GM23248 (cell line): ENCODE data around the gene PLIN5. TPM values are rescaled to one million over a fixed set of nuclear protein-coding genes. Genes with fewer than 3 reads are reported as not detected.

Source experiments
- DNase-seq: peaks from one replicate; pipeline ENCODE4 v3.0.0-alpha.2; 2015
- H2AFZ ChIP-seq: fragments of 200-600 bp; sonication (generic); 2 replicates; pipeline ENCODE4 v1.6.1; 2016; ENCODE audit warnings: antibody characterized with exemption
- H3F3A ChIP-seq: fragments of 200-600 bp; sonication (generic); 2 replicates; pipeline ENCODE4 v1.6.1; 2016; ENCODE audit warnings: mild to moderate bottlenecking, antibody characterized with exemption, mixed run types; ENCODE audit not compliant: insufficient read depth
- H3K27ac ChIP-seq: fragments of 200-600 bp; sonication (generic); 2 replicates; pipeline ENCODE4 v1.5.1; 2016; ENCODE audit warnings: mild to moderate bottlenecking
- H3K27me3 ChIP-seq: fragments of 200-600 bp; sonication (generic); replicated peaks from 2 replicates; pipeline ENCODE4 v1.6.1; 2016; ENCODE audit warnings: mild to moderate bottlenecking; ENCODE audit not compliant: insufficient read depth
- H3K36me3 ChIP-seq: fragments of 200-600 bp; sonication (generic); 2 replicates; pipeline ENCODE4 v1.6.1; 2016; ENCODE audit warnings: low read depth, mild to moderate bottlenecking
- H3K4me1 ChIP-seq: fragments of 200-600 bp; sonication (generic); 2 replicates; pipeline ENCODE4 v1.6.1; 2016; ENCODE audit warnings: mild to moderate bottlenecking; ENCODE audit not compliant: insufficient read depth
- H3K4me2 ChIP-seq: fragments of 200-600 bp; sonication (generic); one replicate; pipeline ENCODE4 v1.6.1; 2016; ENCODE audit warnings: mild to moderate bottlenecking; ENCODE audit not compliant: unreplicated experiment
- H3K4me3 ChIP-seq: fragments of 200-600 bp; sonication (generic); 2 replicates; pipeline ENCODE4 v1.5.1; 2016; ENCODE audit warnings: mild to moderate bottlenecking
- H3K79me2 ChIP-seq: fragments of 200-600 bp; sonication (generic); 2 replicates; pipeline ENCODE4 v1.6.1; 2016; ENCODE audit warnings: mild to moderate bottlenecking; ENCODE audit not compliant: insufficient read depth
- H3K9ac ChIP-seq: fragments of 200-600 bp; sonication (generic); 2 replicates; pipeline ENCODE4 v1.6.1; 2016; ENCODE audit warnings: mild to moderate bottlenecking
- H3K9me2 ChIP-seq: fragments of 200-600 bp; sonication (generic); 2 replicates; pipeline ENCODE4 v1.6.1; 2016; ENCODE audit warnings: mixed run types, mild to moderate bottlenecking, moderate library complexity; ENCODE audit not compliant: insufficient read depth
- H3K9me3 ChIP-seq: fragments of 200-600 bp; sonication (generic); one replicate; pipeline ENCODE4 v1.6.1; 2017; ENCODE audit warnings: low read depth
- H4K20me1 ChIP-seq: fragments of 200-600 bp; sonication (generic); 2 replicates; pipeline ENCODE4 v1.6.0; 2016; ENCODE audit not compliant: insufficient read depth
- EZH2 ChIP-seq: fragments of 200-600 bp; sonication (generic); IDR thresholded peaks from 2 replicates; pipeline ENCODE4 v1.6.1; 2018; ENCODE audit warnings: antibody characterized with exemption, mild to moderate bottlenecking; ENCODE audit not compliant: insufficient read depth, poor library complexity, severe bottlenecking
- EZH2phosphoT487 ChIP-seq: fragments of 200-600 bp; sonication (generic); IDR thresholded peaks from 2 replicates; pipeline ENCODE4 v1.6.1; 2018; ENCODE audit warnings: antibody characterized with exemption, moderate library complexity, mild to moderate bottlenecking, low read depth; ENCODE audit not compliant: insufficient read depth
- WGBS, 2 experiments: methylation state at CpG; one replicate each; pipeline ENCODE4 v1.1.6; 2015 to 2017; ENCODE audit warnings: low lambda C conversion rate in 2 of 2, low coverage in 1 of 2; ENCODE audit errors: missing lambda C conversion rate in 2 of 2; 5-methylcytosine and 5-hydroxymethylcytosine counted together
- in situ Hi-C: fragments of 300-500 bp; cut with MboI; formaldehyde crosslinking; loops from 2 replicates; pipeline ENCODE4 v1.15.0; 2020
- polyA plus RNA-seq: library from polyadenylated mRNA; unstranded; fragments of >200 nt; fragmentation: Nextera tagmentation; extraction: Ambion mirVana; gene quantifications from 2 replicates; pipeline ENCODE4 v1.2.1, GENCODE V29; 2016
- total RNA-seq: library from RNA; depleted of rRNA; stranded (reverse); fragments of >200 nt; shearing (Covaris generic); gene quantifications from 2 replicates; pipeline ENCODE4 v1.2.3, GENCODE V29; 2014

The PLIN5 gene
- total and polyA plus RNA-seq, 2 experiments from 2014 or later: not detected

DNA sequence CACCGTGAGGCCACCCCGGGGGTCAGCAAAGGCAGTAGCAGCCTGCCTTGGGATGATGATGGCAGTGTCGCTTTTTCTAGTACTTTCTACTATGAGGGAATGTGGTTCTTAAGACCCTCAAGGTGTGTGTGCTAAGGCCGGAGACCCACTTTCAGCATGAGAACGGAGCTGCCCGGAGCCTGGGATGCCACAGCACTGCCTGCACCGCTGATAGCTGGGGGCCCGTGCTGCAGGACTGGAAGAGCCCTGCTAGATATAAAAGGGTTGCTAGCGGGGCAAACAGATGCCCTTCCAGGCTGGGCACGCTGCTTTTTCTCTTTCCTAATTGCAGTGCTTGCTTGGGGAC, 31.2 kb downstream of the PLIN5 start:
- no peak overlapping the region for H2AFZ ChIP-seq
- no peaks in the 10 kb centered on the region for H3K9me2 ChIP-seq
- H4K20me1 ChIP-seq: no peaks in the 10 kb centered on the region
- no peaks in the 10 kb centered on the region for H3K79me2 ChIP-seq
- in situ Hi-C loops: no loop called here
- H3K4me1 ChIP-seq: peaks cover 8% of the 10 kb centered on the region; the same call in 1 of the 2 replicates
- DNase-seq: no peak
- no peaks in the 10 kb centered on the region; the same call in 1 of the 2 replicates for H3K36me3 ChIP-seq
- no peaks in the 10 kb centered on the region for H3F3A ChIP-seq
- no peak overlapping the region for H3K9ac ChIP-seq
- H3K27me3 ChIP-seq: no peaks in the 10 kb centered on the region
- H3K9me3 ChIP-seq: no peaks in the 10 kb centered on the region
- WGBS, 2 experiments: 93 to 98% methylated on average over 9 to 10 of the region's 10 CpGs
- no peak overlapping the region for H3K4me2 ChIP-seq
- no peak overlapping the region for H3K27ac ChIP-seq
- TF ChIP-seq EZH2phosphoT487: no peak
- TF ChIP-seq EZH2: no peak
- H3K4me3 ChIP-seq: no peak overlapping the region

DNA sequence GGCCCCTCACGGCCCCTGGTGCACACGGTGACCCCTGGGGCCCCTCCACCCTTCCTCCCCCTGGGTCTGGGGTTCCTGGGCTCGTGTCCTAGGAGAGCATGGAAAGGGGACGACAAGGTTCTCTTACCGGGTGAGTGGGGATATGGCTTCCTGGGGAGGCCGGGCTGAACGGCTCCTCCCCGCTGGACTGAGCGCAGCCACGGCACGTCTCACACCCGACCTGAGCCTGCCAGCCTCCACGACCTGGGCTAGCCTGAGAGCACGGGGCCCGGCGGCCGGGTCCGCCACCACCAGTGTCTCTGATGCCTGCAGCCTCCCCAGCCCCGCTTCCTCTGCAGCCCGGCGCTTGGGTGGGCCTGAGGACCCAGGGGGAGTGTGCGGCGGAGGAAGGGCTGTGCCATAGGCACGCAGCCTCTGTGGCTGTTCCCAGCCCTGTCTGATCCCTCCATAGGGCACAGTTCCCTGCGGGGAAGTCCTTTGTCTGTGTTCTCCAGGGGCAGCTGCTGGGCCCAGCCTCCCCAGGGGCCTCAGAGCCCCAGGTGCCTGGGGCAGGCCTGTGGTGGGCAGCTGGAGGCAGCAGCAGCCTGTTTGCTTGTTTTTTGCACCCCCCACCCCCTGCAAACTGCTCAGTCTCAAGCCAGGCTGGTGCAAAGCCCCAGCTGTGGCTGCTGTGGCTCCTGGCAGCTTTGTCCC, 31.7 kb downstream of the PLIN5 start:
- TF ChIP-seq EZH2phosphoT487: no peak
- no peak for TF ChIP-seq EZH2
- Histone ChIP-seq H3K27ac (no peak overlapping the region), H3K4me2 (no peak overlapping the region), H2AFZ (no peak overlapping the region), H3K27me3 (no peaks in the 10 kb centered on the region), H3F3A (no peaks in the 10 kb centered on the region), H3K4me1 (peaks cover 8% of the 10 kb centered on the region; the same call in 1 of the 2 replicates), H3K79me2 (no peaks in the 10 kb centered on the region), H3K36me3 (no peaks in the 10 kb centered on the region; the same call in 1 of the 2 replicates), H3K4me3 (no peak overlapping the region), H3K9me3 (no peaks in the 10 kb centered on the region), H4K20me1 (no peaks in the 10 kb centered on the region), H3K9ac (no peak overlapping the region), H3K9me2 (no peaks in the 10 kb centered on the region)
- DNase-seq: no peak
- 90 to 91% methylated on average over 12 to 25 of the region's 25 CpGs for WGBS, 2 experiments
- in situ Hi-C loops: no loop called here

- H3K36me3 ChIP-seq: no peaks in the 10 kb centered on the region; the same call in 1 of the 2 replicates
- no peaks in the 10 kb centered on the region for H4K20me1 ChIP-seq
- H3K4me3 ChIP-seq: no peak overlapping the region
- H3K79me2 ChIP-seq: no peaks in the 10 kb centered on the region
- no peak overlapping the region for H3K27ac ChIP-seq
- H3K9ac ChIP-seq: no peak overlapping the region
- H3K27me3 ChIP-seq: no peaks in the 10 kb centered on the region
- TF ChIP-seq EZH2 (no peak), EZH2phosphoT487 (no peak)
- no peak overlapping the region for H2AFZ ChIP-seq
- DNase-seq: no peak
- H3F3A ChIP-seq: no peaks in the 10 kb centered on the region
- H3K4me2 ChIP-seq: no peak overlapping the region
- H3K9me2 ChIP-seq: no peaks in the 10 kb centered on the region
- WGBS, 2 experiments: 91 to 93% methylated on average over 32 to 37 of the region's 37 CpGs
- H3K4me1 ChIP-seq: peaks cover 8% of the 10 kb centered on the region; the same call in 1 of the 2 replicates
- H3K9me3 ChIP-seq: no peaks in the 10 kb centered on the region
- in situ Hi-C loops: no loop called here
Measured at GRCh38 chr19:4502282-4503131, 32.5 kb downstream of the PLIN5 start.

DNA sequence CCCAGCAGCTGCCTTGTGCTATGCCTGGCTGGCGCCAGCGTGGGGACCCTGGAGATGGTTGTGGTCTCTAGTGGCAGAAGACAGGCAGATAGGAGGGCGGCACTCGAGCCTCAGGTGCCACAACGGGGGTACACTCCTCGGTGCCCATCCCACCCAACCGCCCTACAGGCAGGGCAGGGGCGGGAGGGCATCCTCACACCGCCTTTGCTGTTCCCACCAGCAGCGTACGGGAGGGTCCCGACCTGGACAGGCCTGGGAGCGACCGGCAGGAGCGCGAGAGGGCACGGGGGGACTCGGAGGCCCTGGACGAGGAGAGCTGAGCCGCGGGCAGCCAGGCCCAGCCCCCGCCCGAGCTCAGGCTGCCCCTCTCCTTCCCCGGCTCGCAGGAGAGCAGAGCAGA, 33.3 kb downstream of the PLIN5 start:
- Histone ChIP-seq H4K20me1 (no peaks in the 10 kb centered on the region), H2AFZ (no peak overlapping the region), H3K4me3 (no peak overlapping the region), H3F3A (no peaks in the 10 kb centered on the region), H3K79me2 (no peaks in the 10 kb centered on the region), H3K27me3 (no peaks in the 10 kb centered on the region), H3K9me2 (no peaks in the 10 kb centered on the region), H3K4me2 (no peak overlapping the region), H3K9me3 (no peaks in the 10 kb centered on the region), H3K9ac (no peak overlapping the region), H3K4me1 (peaks cover 7% of the 10 kb centered on the region; the same call in 1 of the 2 replicates), H3K36me3 (no peaks in the 10 kb centered on the region; the same call in 1 of the 2 replicates), H3K27ac (no peak overlapping the region)
- 93 to 95% methylated on average over 8 to 25 of the region's 25 CpGs for WGBS, 2 experiments
- in situ Hi-C loops: no loop called here
- DNase-seq: no peak
- TF ChIP-seq EZH2: no peak
- no peak for TF ChIP-seq EZH2phosphoT487
